Measurements from ENCODE around the gene CAMTA2. TPM values are rescaled to one million over a fixed set of nuclear protein-coding genes. Genes with fewer than 3 reads are reported as not detected.
A peak's percentile ranks its signal among the peaks of the same experiment; 100 is the strongest.

Gene CAMTA2
- total and polyA plus RNA-seq, 9 of the 15 experiments (the other 6 are each of a cell fraction or from before 2014, with no cell fraction given), result 0.24 to 25.1 (median 6.3) TPM

DNA sequence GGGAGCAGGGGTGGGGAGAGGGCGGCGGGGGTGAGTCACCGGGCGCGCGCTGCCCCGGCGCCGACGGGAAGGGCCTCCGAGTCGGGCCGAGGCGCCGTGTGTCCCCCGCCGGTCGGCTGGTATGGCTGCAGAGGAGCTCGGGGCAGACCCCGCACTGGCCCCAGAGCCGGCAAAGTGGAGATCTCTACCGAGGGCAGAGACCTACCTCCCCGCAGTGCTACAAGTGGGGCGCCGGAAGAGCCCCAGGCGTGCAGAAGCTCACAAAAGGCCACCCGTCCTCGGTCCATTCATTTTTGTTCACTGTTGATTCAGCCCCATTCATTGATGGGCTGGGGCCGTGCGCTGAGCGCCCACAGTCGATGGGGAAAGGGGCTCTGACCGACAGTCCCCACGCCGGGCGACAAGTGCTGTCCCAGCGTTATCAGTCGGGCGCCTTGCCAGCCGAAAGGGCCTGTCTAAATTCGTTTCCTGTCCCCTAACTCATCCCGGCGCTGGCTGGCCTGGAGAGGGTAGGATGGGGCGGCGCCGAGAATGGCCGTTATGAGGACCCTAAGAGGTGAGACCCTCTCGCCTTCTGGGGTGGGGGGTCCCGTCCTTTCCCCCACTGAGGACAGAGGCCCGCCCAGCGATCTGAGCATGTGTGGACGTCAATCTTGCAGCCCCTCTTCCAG lies 37.3 kb downstream of the CAMTA2 start (continued):
- TF ChIP-seq, protein P1, sequence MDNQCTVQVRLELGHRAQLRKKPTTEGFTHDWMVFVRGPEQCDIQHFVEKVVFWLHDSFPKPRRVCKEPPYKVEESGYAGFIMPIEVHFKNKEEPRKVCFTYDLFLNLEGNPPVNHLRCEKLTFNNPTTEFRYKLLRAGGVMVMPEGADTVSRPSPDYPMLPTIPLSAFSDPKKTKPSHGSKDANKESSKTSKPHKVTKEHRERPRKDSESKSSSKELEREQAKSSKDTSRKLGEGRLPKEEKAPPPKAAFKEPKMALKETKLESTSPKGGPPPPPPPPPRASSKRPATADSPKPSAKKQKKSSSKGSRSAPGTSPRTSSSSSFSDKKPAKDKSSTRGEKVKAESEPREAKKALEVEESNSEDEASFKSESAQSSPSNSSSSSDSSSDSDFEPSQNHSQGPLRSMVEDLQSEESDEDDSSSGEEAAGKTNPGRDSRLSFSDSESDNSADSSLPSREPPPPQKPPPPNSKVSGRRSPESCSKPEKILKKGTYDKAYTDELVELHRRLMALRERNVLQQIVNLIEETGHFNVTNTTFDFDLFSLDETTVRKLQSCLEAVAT (IDR thresholded peaks at IDR 0.05), result no peak
- TF ChIP-seq ZC3H11A (IDR thresholded peaks at IDR 0.05; ENCODE audit: low read depth, low read length), result no peak
- TF ChIP-seq, protein P2, sequence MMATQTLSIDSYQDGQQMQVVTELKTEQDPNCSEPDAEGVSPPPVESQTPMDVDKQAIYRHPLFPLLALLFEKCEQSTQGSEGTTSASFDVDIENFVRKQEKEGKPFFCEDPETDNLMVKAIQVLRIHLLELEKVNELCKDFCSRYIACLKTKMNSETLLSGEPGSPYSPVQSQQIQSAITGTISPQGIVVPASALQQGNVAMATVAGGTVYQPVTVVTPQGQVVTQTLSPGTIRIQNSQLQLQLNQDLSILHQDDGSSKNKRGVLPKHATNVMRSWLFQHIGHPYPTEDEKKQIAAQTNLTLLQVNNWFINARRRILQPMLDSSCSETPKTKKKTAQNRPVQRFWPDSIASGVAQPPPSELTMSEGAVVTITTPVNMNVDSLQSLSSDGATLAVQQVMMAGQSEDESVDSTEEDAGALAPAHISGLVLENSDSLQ (IDR thresholded peaks at IDR 0.05), result peak; percentile 49
- peak; percentile 33; the same call in 1 of the 2 replicates for TF ChIP-seq LCOR (CRISPR knock-in tag; IDR thresholded peaks at IDR 0.05)
- TF ChIP-seq, protein P3, sequence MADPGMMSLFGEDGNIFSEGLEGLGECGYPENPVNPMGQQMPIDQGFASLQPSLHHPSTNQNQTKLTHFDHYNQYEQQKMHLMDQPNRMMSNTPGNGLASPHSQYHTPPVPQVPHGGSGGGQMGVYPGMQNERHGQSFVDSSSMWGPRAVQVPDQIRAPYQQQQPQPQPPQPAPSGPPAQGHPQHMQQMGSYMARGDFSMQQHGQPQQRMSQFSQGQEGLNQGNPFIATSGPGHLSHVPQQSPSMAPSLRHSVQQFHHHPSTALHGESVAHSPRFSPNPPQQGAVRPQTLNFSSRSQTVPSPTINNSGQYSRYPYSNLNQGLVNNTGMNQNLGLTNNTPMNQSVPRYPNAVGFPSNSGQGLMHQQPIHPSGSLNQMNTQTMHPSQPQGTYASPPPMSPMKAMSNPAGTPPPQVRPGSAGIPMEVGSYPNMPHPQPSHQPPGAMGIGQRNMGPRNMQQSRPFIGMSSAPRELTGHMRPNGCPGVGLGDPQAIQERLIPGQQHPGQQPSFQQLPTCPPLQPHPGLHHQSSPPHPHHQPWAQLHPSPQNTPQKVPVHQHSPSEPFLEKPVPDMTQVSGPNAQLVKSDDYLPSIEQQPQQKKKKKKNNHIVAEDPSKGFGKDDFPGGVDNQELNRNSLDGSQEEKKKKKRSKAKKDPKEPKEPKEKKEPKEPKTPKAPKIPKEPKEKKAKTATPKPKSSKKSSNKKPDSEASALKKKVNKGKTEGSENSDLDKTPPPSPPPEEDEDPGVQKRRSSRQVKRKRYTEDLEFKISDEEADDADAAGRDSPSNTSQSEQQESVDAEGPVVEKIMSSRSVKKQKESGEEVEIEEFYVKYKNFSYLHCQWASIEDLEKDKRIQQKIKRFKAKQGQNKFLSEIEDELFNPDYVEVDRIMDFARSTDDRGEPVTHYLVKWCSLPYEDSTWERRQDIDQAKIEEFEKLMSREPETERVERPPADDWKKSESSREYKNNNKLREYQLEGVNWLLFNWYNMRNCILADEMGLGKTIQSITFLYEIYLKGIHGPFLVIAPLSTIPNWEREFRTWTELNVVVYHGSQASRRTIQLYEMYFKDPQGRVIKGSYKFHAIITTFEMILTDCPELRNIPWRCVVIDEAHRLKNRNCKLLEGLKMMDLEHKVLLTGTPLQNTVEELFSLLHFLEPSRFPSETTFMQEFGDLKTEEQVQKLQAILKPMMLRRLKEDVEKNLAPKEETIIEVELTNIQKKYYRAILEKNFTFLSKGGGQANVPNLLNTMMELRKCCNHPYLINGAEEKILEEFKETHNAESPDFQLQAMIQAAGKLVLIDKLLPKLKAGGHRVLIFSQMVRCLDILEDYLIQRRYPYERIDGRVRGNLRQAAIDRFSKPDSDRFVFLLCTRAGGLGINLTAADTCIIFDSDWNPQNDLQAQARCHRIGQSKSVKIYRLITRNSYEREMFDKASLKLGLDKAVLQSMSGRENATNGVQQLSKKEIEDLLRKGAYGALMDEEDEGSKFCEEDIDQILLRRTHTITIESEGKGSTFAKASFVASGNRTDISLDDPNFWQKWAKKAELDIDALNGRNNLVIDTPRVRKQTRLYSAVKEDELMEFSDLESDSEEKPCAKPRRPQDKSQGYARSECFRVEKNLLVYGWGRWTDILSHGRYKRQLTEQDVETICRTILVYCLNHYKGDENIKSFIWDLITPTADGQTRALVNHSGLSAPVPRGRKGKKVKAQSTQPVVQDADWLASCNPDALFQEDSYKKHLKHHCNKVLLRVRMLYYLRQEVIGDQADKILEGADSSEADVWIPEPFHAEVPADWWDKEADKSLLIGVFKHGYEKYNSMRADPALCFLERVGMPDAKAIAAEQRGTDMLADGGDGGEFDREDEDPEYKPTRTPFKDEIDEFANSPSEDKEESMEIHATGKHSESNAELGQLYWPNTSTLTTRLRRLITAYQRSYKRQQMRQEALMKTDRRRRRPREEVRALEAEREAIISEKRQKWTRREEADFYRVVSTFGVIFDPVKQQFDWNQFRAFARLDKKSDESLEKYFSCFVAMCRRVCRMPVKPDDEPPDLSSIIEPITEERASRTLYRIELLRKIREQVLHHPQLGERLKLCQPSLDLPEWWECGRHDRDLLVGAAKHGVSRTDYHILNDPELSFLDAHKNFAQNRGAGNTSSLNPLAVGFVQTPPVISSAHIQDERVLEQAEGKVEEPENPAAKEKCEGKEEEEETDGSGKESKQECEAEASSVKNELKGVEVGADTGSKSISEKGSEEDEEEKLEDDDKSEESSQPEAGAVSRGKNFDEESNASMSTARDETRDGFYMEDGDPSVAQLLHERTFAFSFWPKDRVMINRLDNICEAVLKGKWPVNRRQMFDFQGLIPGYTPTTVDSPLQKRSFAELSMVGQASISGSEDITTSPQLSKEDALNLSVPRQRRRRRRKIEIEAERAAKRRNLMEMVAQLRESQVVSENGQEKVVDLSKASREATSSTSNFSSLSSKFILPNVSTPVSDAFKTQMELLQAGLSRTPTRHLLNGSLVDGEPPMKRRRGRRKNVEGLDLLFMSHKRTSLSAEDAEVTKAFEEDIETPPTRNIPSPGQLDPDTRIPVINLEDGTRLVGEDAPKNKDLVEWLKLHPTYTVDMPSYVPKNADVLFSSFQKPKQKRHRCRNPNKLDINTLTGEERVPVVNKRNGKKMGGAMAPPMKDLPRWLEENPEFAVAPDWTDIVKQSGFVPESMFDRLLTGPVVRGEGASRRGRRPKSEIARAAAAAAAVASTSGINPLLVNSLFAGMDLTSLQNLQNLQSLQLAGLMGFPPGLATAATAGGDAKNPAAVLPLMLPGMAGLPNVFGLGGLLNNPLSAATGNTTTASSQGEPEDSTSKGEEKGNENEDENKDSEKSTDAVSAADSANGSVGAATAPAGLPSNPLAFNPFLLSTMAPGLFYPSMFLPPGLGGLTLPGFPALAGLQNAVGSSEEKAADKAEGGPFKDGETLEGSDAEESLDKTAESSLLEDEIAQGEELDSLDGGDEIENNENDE (IDR thresholded peaks at IDR 0.05; ENCODE audit: low read depth, low read length), result no peak
- no peak for TF ChIP-seq FOXA3 (CRISPR knock-in tag; conservative IDR thresholded peaks at IDR 0.05 in 1 of 2, IDR thresholded peaks at IDR 0.05 in 1 of 2)
- TF ChIP-seq ZNF121 (CRISPR knock-in tag; conservative IDR thresholded peaks at IDR 0.05), result no peak
- TF ChIP-seq TAF7 (tag; IDR thresholded peaks at IDR 0.05), result no peak
- no peak for TF ChIP-seq ZNF445 (CRISPR knock-in tag; IDR thresholded peaks at IDR 0.05; ENCODE audit: low read depth)
- 0 out of 2 replicates have a peak, but pooled peaks have one; percentile 24 for TF ChIP-seq ZC3H4 (CRISPR knock-in tag; IDR thresholded peaks at IDR 0.05; ENCODE audit: borderline replicate concordance)
